GM12891 (cell line): ENCODE measurements around the gene POLA2. TPM values are rescaled to one million over a fixed set of nuclear protein-coding genes. Genes with fewer than 3 reads are reported as not detected.
A peak's percentile ranks its signal among the peaks of the same experiment; 100 is the strongest.

Experiments used
- DNase-seq: peaks from one replicate; pipeline ENCODE4 v3.0.0; 2011; ENCODE audit warnings: low spot score; ENCODE audit not compliant: insufficient read length
- FAIRE-seq: peaks from 2 replicates; lab custom pipeline; 2011; peaks lifted over from hg19 to GRCh38; lab: Jason Lieb, UNC
- PAX5 ChIP-seq: IDR thresholded peaks from 2 replicates; pipeline ENCODE4 v1.6.1; 2011; ENCODE audit warnings: low read length, moderate library complexity, mild to moderate bottlenecking; ENCODE audit not compliant: insufficient read depth, severe bottlenecking
- POLR2A ChIP-seq: IDR thresholded peaks from 2 replicates; pipeline ENCODE4 v1.6.1; 2011; ENCODE audit warnings: low read depth, low read length, control low read depth
- POLR2AphosphoS5 ChIP-seq: IDR thresholded peaks from 2 replicates; pipeline ENCODE4 v1.6.1; 2011; ENCODE audit warnings: low read depth, low read length, control low read depth
- POU2F2 ChIP-seq: IDR thresholded peaks from 2 replicates; pipeline ENCODE4 v1.6.1; 2011; ENCODE audit warnings: low read depth, mild to moderate bottlenecking, control low read depth, low read length, moderate library complexity
- SPI1 ChIP-seq: IDR thresholded peaks from 2 replicates; pipeline ENCODE4 v1.6.1; 2011; ENCODE audit warnings: low read depth, low read length, control low read depth
- TAF1 ChIP-seq: IDR thresholded peaks from 2 replicates; pipeline ENCODE4 v1.6.1; 2011; ENCODE audit warnings: low read depth, low read length, control low read depth
- polyA plus RNA-seq: library from polyadenylated mRNA; unstranded; fragments of >200 nt; gene quantifications from one replicate; pipeline ENCODE4 v1.2.1, GENCODE V29; 2012; ENCODE audit warnings: low read depth, missing spikeins, inconsistent platforms; ENCODE audit not compliant: missing spikeins

Gene POLA2
- 31.6 TPM for polyA plus RNA-seq

GRCh38 chr11:65261591-65262380 lies at the start of gene POLA2:
Gene POLA2, plus strand, starts transcription at chr11:65261962. Its CDS starts 331 bp downstream, at chr11:65262293.
- DNase-seq (peak; percentile 96), FAIRE-seq (peak; percentile 99)
- peak; percentile 84 for TF ChIP-seq TAF1
- peak; percentile 59; the same call in 1 of the 2 replicates for TF ChIP-seq POU2F2
- no peak for TF ChIP-seq SPI1
- no peak for TF ChIP-seq PAX5
- TF ChIP-seq POLR2A: peak; percentile 95
- peak; percentile 93 for TF ChIP-seq POLR2AphosphoS5

GRCh38 chr11:65212226-65212801 lies 49.4 kb upstream of the POLA2 start:
- TF ChIP-seq POU2F2 (no peak), SPI1 (no peak), POLR2AphosphoS5 (peak; percentile 41; the same call in 1 of the 2 replicates)
- no peak for DNase-seq
- no peak for FAIRE-seq

- no peak for DNase-seq
- TF ChIP-seq PAX5 (no peak), POLR2AphosphoS5 (no peak), SPI1 (no peak)
- FAIRE-seq: peak; percentile 84
These were observed 48.2 kb upstream of the POLA2 start for GRCh38 chr11:65213322-65214211.

- no peak for DNase-seq
- FAIRE-seq: no peak
- TF ChIP-seq POLR2AphosphoS5: no peak
- TF ChIP-seq PAX5: no peak
- no peak for TF ChIP-seq SPI1
- TF ChIP-seq TAF1: no peak
- no peak for TF ChIP-seq POLR2A
- TF ChIP-seq POU2F2: no peak
These were observed 47.4 kb upstream of the POLA2 start for GRCh38 chr11:65214212-65214845.

GRCh38 chr11:65215441-65216076 lies 46.2 kb upstream of the POLA2 start:
- TF ChIP-seq POLR2A (no peak), POLR2AphosphoS5 (no peak)
- DNase-seq (no peak), FAIRE-seq (peak; percentile 43)

GRCh38 chr11:65216830-65217229 lies 44.9 kb upstream of the POLA2 start:
- no peak for FAIRE-seq
- DNase-seq: no peak
- TF ChIP-seq TAF1 (no peak), POLR2AphosphoS5 (no peak), PAX5 (no peak), POU2F2 (no peak), SPI1 (no peak), POLR2A (no peak)

GRCh38 chr11:65217441-65218423 lies 44.0 kb upstream of the POLA2 start:
- TF ChIP-seq POLR2AphosphoS5: no peak
- no peak for TF ChIP-seq SPI1
- no peak for TF ChIP-seq POLR2A
- no peak for TF ChIP-seq POU2F2
- no peak for TF ChIP-seq PAX5
- TF ChIP-seq TAF1: no peak
- FAIRE-seq (no peak), DNase-seq (no peak)

GRCh38 chr11:65218446-65218845 lies 43.3 kb upstream of the POLA2 start:
- no peak for TF ChIP-seq SPI1
- no peak for TF ChIP-seq POU2F2
- TF ChIP-seq TAF1: no peak
- no peak for TF ChIP-seq POLR2AphosphoS5
- no peak for TF ChIP-seq PAX5
- no peak for FAIRE-seq
- no peak for DNase-seq
